SK-N-SH (cell line): ENCODE measurements around the gene PPID. TPM values are rescaled to one million over a fixed set of nuclear protein-coding genes. Genes with fewer than 3 reads are reported as not detected.
A peak's percentile ranks its signal among the peaks of the same experiment; 100 is the strongest.

Source experiments
- CTCF ChIA-PET: fragments of 300-600, 350-600 bp; formaldehyde crosslinking; extraction: SDS; loops from one replicate; lab custom pipeline; 2021; lab: Yijun Ruan, JAX
- POLR2A ChIA-PET: fragments of 350-600 bp; sonication (Branson Sonifier 250); formaldehyde crosslinking; extraction: SDS; loops from one replicate; lab custom pipeline; 2020; ENCODE audit warnings: antibody characterized with exemption, inconsistent platforms; lab: Yijun Ruan, JAX
- DNase-seq: peaks from one replicate; pipeline ENCODE4 v3.0.0; 2012
- H2AFZ ChIP-seq: fragments of 200-600 bp; sonication (generic); 2 replicates; pipeline ENCODE4 v1.8.1; 2016; ENCODE audit warnings: antibody characterized with exemption, mild to moderate bottlenecking, low read depth
- H3F3A ChIP-seq: fragments of 200-600 bp; sonication (generic); replicated peaks from 2 replicates; pipeline ENCODE3; 2016; ENCODE audit warnings: antibody characterized with exemption, mild to moderate bottlenecking; ENCODE audit not compliant: insufficient read depth
- H3K27ac ChIP-seq, 2 experiments: fragments of 200-500 bp in 1 of 2; fragments of 200-600 bp in 1 of 2; sonication (Bioruptor generic) in 1 of 2; sonication (generic), shearing (Covaris generic) in 1 of 2; 2 replicates each; pipeline versions ENCODE4 v1.5.1 to v1.6.1; 2014 to 2016; ENCODE audit warnings: low read depth in 2 of 2, inconsistent platforms in 1 of 2, low read length in 1 of 2, mild to moderate bottlenecking in 1 of 2, mixed read lengths in 1 of 2
- H3K27me3 ChIP-seq: fragments of 200-600 bp; sonication (generic), shearing (Covaris generic); 2 replicates; pipeline ENCODE4 v1.6.1; 2016; ENCODE audit warnings: mixed run types; ENCODE audit not compliant: insufficient read depth
- H3K36me3 ChIP-seq, 2 experiments: fragments of 200-500 bp in 1 of 2; fragments of 200-600 bp in 1 of 2; sonication (Bioruptor generic) in 1 of 2; sonication (generic) in 1 of 2; replicated peaks in 1 of 2; 2 replicates each; pipeline versions ENCODE3 to v1.5.1; 2014 to 2016; ENCODE audit warnings: low read length in 1 of 2, mild to moderate bottlenecking in 1 of 2; ENCODE audit not compliant: insufficient read depth in 2 of 2, control insufficient read depth in 1 of 2
- H3K4me1 ChIP-seq, 2 experiments: fragments of 200-500 bp in 1 of 2; fragments of 200-600 bp in 1 of 2; sonication (Bioruptor generic) in 1 of 2; sonication (generic), shearing (Covaris generic) in 1 of 2; 2 replicates each; pipeline versions ENCODE4 v1.5.1 to v1.6.1; 2014 to 2016; ENCODE audit warnings: low read depth in 1 of 2, low read length in 1 of 2, mixed run types in 1 of 2; ENCODE audit not compliant: insufficient read depth in 2 of 2, control insufficient read depth in 1 of 2
- H3K4me2 ChIP-seq: fragments of 200-600 bp; sonication (generic), shearing (Covaris generic); 2 replicates; pipeline ENCODE4 v1.6.1; 2017; ENCODE audit warnings: mixed run types
- H3K4me3 ChIP-seq, 2 experiments: fragments of 200-500 bp in 1 of 2; fragments of 200-600 bp in 1 of 2; sonication (Bioruptor generic) in 1 of 2; sonication (generic), shearing (Covaris generic) in 1 of 2; 2 replicates each; pipeline versions ENCODE4 v1.5.1 to v1.8.1; 2014 to 2016; ENCODE audit warnings: low read depth in 2 of 2, inconsistent platforms in 1 of 2, low read length in 1 of 2, mild to moderate bottlenecking in 1 of 2, mixed read lengths in 1 of 2, moderate library complexity in 1 of 2
- H3K79me2 ChIP-seq: fragments of 200-600 bp; sonication (generic); 2 replicates; pipeline ENCODE4 v1.8.1; 2017; ENCODE audit warnings: mild to moderate bottlenecking; ENCODE audit not compliant: insufficient read depth
- H3K9ac ChIP-seq: fragments of 200-600 bp; sonication (generic); 2 replicates; pipeline ENCODE4 v1.6.1; 2017; ENCODE audit warnings: mixed run types
- H3K9me2 ChIP-seq: fragments of 200-600 bp; sonication (generic); 2 replicates; pipeline ENCODE4 v1.6.1; 2017; ENCODE audit warnings: mixed run types
- H3K9me3 ChIP-seq: fragments of 200-600 bp; sonication (generic); 2 replicates; pipeline ENCODE4 v1.6.1; 2017; ENCODE audit warnings: mixed run types, mild to moderate bottlenecking, moderate library complexity
- H4K20me1 ChIP-seq: fragments of 200-600 bp; sonication (generic); 2 replicates; pipeline ENCODE4 v1.6.1; 2017; ENCODE audit warnings: mild to moderate bottlenecking, mixed run types; ENCODE audit not compliant: insufficient read depth
- CHD2 ChIP-seq: fragments of 150-350 bp; IDR thresholded peaks from 2 replicates; pipeline ENCODE4 v1.6.1; 2018; ENCODE audit warnings: low read length; ENCODE audit not compliant: partially characterized antibody
- ELF1 ChIP-seq: IDR thresholded peaks from 2 replicates; pipeline ENCODE4 v1.4.0; 2012
- EP300 ChIP-seq, 2 experiments: IDR thresholded peaks; 2 replicates each; pipeline versions ENCODE4 v1.4.0 to v1.6.1; 2012; ENCODE audit warnings: borderline replicate concordance in 1 of 2, low read depth in 1 of 2, low read length in 1 of 2
- EZH2phosphoT487 ChIP-seq: fragments of 200-600 bp; sonication (generic); IDR thresholded peaks from 2 replicates; pipeline ENCODE4 v1.6.1; 2017; ENCODE audit warnings: low read depth, mixed run types, mild to moderate bottlenecking, antibody characterized with exemption, moderate library complexity, borderline replicate concordance
- FOXM1 ChIP-seq: IDR thresholded peaks from 2 replicates; pipeline ENCODE4 v1.4.0; 2012; ENCODE audit warnings: low read depth, mild to moderate bottlenecking
- JUND ChIP-seq: IDR thresholded peaks from 2 replicates; pipeline ENCODE4 v1.4.0; 2012
- NFIC ChIP-seq: IDR thresholded peaks from 2 replicates; pipeline ENCODE4 v1.4.0; 2012; ENCODE audit warnings: borderline replicate concordance
- NRF1 ChIP-seq: IDR thresholded peaks from 2 replicates; pipeline ENCODE4 v1.6.1; 2012; ENCODE audit warnings: low read depth, mild to moderate bottlenecking, low read length
- POLR2AphosphoS5 ChIP-seq: IDR thresholded peaks from 2 replicates; pipeline ENCODE4 v1.6.1; 2012; ENCODE audit warnings: low read depth, low read length
- RFX5 ChIP-seq: IDR thresholded peaks from 2 replicates; pipeline ENCODE4 v1.6.1; 2012; ENCODE audit warnings: mild to moderate bottlenecking, improper control_type of control experiment, low read length
- SIN3A ChIP-seq: IDR thresholded peaks from 2 replicates; pipeline ENCODE4 v1.6.1; 2012; ENCODE audit warnings: low read depth, mild to moderate bottlenecking, low read length, moderate library complexity, borderline replicate concordance
- TAF1 ChIP-seq: IDR thresholded peaks from 2 replicates; pipeline ENCODE4 v1.6.1; 2012; ENCODE audit warnings: low read depth, mild to moderate bottlenecking, low read length, moderate library complexity, borderline replicate concordance
- TCF12 ChIP-seq: IDR thresholded peaks from 2 replicates; pipeline ENCODE4 v1.4.0; 2012
- TEAD4 ChIP-seq: IDR thresholded peaks from 2 replicates; pipeline ENCODE4 v1.4.0; 2012; ENCODE audit warnings: mild to moderate bottlenecking, borderline replicate concordance; ENCODE audit not compliant: insufficient read depth
- USF1 ChIP-seq: IDR thresholded peaks from 2 replicates; pipeline ENCODE4 v1.4.0; 2012; ENCODE audit warnings: low read depth, borderline replicate concordance
- USF2 ChIP-seq: fragments of 150-350 bp; IDR thresholded peaks from 2 replicates; pipeline ENCODE4 v1.6.1; 2017; ENCODE audit warnings: antibody characterized with exemption, low read length, low read depth, borderline replicate concordance
- ZBTB33 ChIP-seq: IDR thresholded peaks from 2 replicates; pipeline ENCODE4 v1.4.0; 2012; ENCODE audit warnings: low read depth, borderline replicate concordance
- WGBS: methylation state at CpG from one replicate; pipeline ENCODE4 v1.1.6; 2017; ENCODE audit warnings: low lambda C conversion rate; 5-methylcytosine and 5-hydroxymethylcytosine counted together
- polyA plus RNA-seq, 3 experiments: library from polyadenylated mRNA; depleted of rRNA; stranded (reverse); fragments of >200 nt; gene quantifications; 2 replicates each; pipeline ENCODE4 v1.2.3, GENCODE V29; 2012

PPID gene
- polyA plus RNA-seq, 1 of the 3 experiments (the other 2 are of a cell fraction), result 20.2 TPM

GRCh38 chr4:158671915-158672806, 51.0 kb downstream of the PPID start, which contains the start of gene ETFDH (continued):
- peak; percentile 91 for TF ChIP-seq NRF1
- TF ChIP-seq CHD2, result peak; percentile 87
- peak; percentile 58; the same call in 1 of the 2 replicates for TF ChIP-seq TAF1
- 0 out of 2 replicates have a peak, but pooled peaks have one; percentile 3 for TF ChIP-seq TEAD4
- TF ChIP-seq, all 33 proteins: peak for 19

- TF ChIP-seq POLR2AphosphoS5, result peak; percentile 57; the same call in 1 of the 2 replicates
- TF ChIP-seq TAF1, result 0 out of 2 replicates have a peak, but pooled peaks have one; percentile 12
- TF ChIP-seq EP300 (IDR thresholded peaks at IDR 0.05; ENCODE audit: borderline replicate concordance in 1 of 2, low read depth in 1 of 2, low read length in 1 of 2), result no peak
- TF ChIP-seq USF1, result no peak
- TF ChIP-seq USF2, result no peak
- peak within 1 kb of the TSS; percentile 91 to 92 for H3K27ac ChIP-seq
- H4K20me1 ChIP-seq, result peaks cover 17% of the 10 kb centered on the region; the same call in 1 of the 2 replicates
- 0% methylated on average over 5 of the region's 20 CpGs for WGBS
- ChIA-PET CTCF (interaction anchor here (1.4 kb wide), 1 partner anchor 34 kb away, joined by 3 read pairs; no protein-coding TSS in a partner anchor), POLR2A (no interaction called here)
- H3K36me3 ChIP-seq, result peaks cover 14 to 16% of the 10 kb centered on the region in 2 experiments
- peak within 1 kb of the TSS; percentile 91 for H3K9ac ChIP-seq
- H3K4me3 ChIP-seq, result peak within 1 kb of the TSS; percentile 89 to 98
- no peak for DNase-seq
- H3K4me1 ChIP-seq, result peaks cover 14 to 16% of the 10 kb centered on the region in 2 experiments; a peak in 3 of 4 replicates
- peaks cover 56% of the 10 kb centered on the region for H3K79me2 ChIP-seq
- H3K27me3 ChIP-seq, result no peaks in the 10 kb centered on the region
- peak within 1 kb of the TSS; percentile 90 for H3K4me2 ChIP-seq
- peak within 1 kb of the TSS; percentile 82 for H2AFZ ChIP-seq
- H3K9me3 ChIP-seq, result no peaks in the 10 kb centered on the region
- no peaks in the 10 kb centered on the region for H3K9me2 ChIP-seq
- peaks cover 23% of the 10 kb centered on the region for H3F3A ChIP-seq
Measured at GRCh38 chr4:158671665-158671914, 51.6 kb downstream of the PPID start, which contains the start of gene C4orf46. Gene C4orf46 (minus strand): TSS chr4:158671887. CDS start chr4:158671801, 86 bp downstream.

GRCh38 chr4:158670975-158671664, 52.1 kb downstream of the PPID start:
- DNase-seq, result peak; percentile 77
- H3K79me2 ChIP-seq, result peaks cover 60% of the 10 kb centered on the region
- peaks cover 23% of the 10 kb centered on the region for H3F3A ChIP-seq
- peak overlapping the region; percentile 91 for H3K9ac ChIP-seq
- POLR2A ChIA-PET, result no interaction called here
- H3K36me3 ChIP-seq, result peaks cover 14 to 16% of the 10 kb centered on the region in 2 experiments
- peak overlapping the region; percentile 71 for H2AFZ ChIP-seq
- peak overlapping the region; percentile 82 for H3K4me2 ChIP-seq
- H3K9me3 ChIP-seq, result no peaks in the 10 kb centered on the region
- no peaks in the 10 kb centered on the region for H3K9me2 ChIP-seq
- CTCF ChIA-PET, result interaction anchor here (1.0 to 1.4 kb wide), 3 partner anchors 34 to 47 kb away, joined by 3 to 4 read pairs (median 3); no protein-coding TSS in a partner anchor
- H3K4me3 ChIP-seq, result peak overlapping the region; percentile 89 to 98
- H3K27me3 ChIP-seq, result no peaks in the 10 kb centered on the region
- peak overlapping the region; percentile 91 to 92 for H3K27ac ChIP-seq
- peaks cover 17% of the 10 kb centered on the region; the same call in 1 of the 2 replicates for H4K20me1 ChIP-seq
- H3K4me1 ChIP-seq, result peaks cover 14 to 16% of the 10 kb centered on the region in 2 experiments; a peak in 3 of 4 replicates
- WGBS, result under 1% methylated on average over 18 of the region's 35 CpGs
- TF ChIP-seq FOXM1, result no peak
- peak; percentile 74; the same call in 1 of the 2 replicates for TF ChIP-seq SIN3A
- TF ChIP-seq CHD2, result peak; percentile 49
- TF ChIP-seq EZH2phosphoT487, result no peak
- no peak for TF ChIP-seq JUND
- no peak for TF ChIP-seq ELF1
- TF ChIP-seq TCF12, result peak; percentile 85
- 0 out of 2 replicates have a peak, but pooled peaks have one; percentile 21 for TF ChIP-seq USF2
- TF ChIP-seq ZBTB33, result no peak
- TF ChIP-seq RFX5, result no peak
- peak; percentile 74; the same call in 1 of the 2 replicates for TF ChIP-seq NFIC
- no peak for TF ChIP-seq EP300 (IDR thresholded peaks at IDR 0.05; ENCODE audit: borderline replicate concordance in 1 of 2, low read depth in 1 of 2, low read length in 1 of 2)
